ENCODE data around the gene AQR.

GRCh38 chr15:34951993-34952392 lies 17.5 kb downstream of the AQR start:
- TF ChIP-seq, protein P1, sequence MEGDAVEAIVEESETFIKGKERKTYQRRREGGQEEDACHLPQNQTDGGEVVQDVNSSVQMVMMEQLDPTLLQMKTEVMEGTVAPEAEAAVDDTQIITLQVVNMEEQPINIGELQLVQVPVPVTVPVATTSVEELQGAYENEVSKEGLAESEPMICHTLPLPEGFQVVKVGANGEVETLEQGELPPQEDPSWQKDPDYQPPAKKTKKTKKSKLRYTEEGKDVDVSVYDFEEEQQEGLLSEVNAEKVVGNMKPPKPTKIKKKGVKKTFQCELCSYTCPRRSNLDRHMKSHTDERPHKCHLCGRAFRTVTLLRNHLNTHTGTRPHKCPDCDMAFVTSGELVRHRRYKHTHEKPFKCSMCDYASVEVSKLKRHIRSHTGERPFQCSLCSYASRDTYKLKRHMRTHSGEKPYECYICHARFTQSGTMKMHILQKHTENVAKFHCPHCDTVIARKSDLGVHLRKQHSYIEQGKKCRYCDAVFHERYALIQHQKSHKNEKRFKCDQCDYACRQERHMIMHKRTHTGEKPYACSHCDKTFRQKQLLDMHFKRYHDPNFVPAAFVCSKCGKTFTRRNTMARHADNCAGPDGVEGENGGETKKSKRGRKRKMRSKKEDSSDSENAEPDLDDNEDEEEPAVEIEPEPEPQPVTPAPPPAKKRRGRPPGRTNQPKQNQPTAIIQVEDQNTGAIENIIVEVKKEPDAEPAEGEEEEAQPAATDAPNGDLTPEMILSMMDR (IDR thresholded peaks at IDR 0.05): no peak
- TF ChIP-seq POLR2A (IDR thresholded peaks at IDR 0.05): no peak
